ENCODE data around the gene TRPC3. TPM values are rescaled to one million over a fixed set of nuclear protein-coding genes. Genes with fewer than 3 reads are reported as not detected.

Gene TRPC3
- total and polyA plus RNA-seq, 4 donors, result 0.06 to 0.33 (median 0.09) TPM

DNA sequence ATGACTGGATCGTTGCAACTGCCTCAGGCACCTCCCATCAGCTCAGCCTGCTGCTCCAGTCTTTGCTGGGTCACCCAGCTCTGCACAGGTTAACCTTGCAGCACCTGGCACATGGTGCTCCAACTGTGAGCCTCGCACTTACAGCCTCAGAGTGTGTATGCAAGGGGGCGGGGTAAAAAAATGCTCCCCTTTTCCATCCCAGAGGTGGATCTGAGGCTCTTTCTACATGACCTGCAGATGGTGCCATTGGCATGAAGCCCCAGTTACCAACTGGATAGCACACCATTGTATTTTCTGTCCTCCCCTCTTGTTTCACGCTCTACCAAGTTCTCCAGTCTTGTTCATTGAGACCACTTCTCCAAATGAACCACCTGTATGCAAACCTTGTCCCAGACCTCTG lies 46.2 kb upstream of the TRPC3 start (continued):
- TF ChIP-seq RAD21 (IDR thresholded peaks at IDR 0.05) (no peak), YY1 (IDR thresholded peaks at IDR 0.05) (no peak), FOXA1 (IDR thresholded peaks at IDR 0.05) (no peak), EGR1 (IDR thresholded peaks at IDR 0.05; ENCODE audit: low read depth in 2 of 2) (no peak), NR2F2 (IDR thresholded peaks at IDR 0.05) (no peak)

DNA sequence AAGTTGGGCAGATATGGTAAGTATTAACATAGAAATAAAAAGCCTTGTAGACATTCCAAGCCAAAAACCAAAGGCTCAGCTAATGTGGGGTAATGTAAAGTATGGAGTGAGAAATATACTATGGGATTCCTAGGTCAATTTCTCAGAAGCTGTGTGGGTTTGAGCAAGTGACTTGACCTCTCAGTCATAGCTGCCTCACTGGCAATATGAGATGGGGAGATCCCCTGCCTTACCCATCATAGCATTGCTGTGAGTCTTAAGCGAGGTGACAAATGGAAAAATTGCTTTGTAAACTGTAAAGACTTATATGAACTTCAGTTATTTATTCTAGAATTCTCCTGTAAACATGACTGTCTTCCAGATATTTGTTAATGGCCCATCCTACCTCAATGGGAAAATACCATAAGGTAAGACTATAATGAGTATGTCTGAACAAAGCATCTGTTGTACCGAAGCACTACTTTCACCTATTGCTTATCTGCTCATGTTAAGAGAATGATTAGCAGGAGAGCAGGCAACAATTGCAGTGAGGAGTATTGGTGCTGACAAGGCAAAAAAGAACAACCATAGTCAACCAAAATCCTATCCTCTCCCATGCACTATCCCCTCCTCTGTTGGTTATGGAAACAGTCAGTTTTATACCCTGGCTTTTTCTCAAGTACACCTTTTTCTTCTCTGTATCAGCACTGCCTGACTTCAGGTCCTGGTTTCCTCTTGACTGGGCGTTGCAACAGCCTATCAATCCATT lies 44.1 kb upstream of the TRPC3 start:
- TF ChIP-seq HNF4G (IDR thresholded peaks at IDR 0.05) (no peak), JUND (IDR thresholded peaks at IDR 0.05) (no peak), RAD21 (IDR thresholded peaks at IDR 0.05) (no peak), SP1 (IDR thresholded peaks at IDR 0.05) (no peak), GABPA (IDR thresholded peaks at IDR 0.05 in 1 of 2, conservative IDR thresholded peaks at IDR 0.05 in 1 of 2) (no peak), NR2F2 (IDR thresholded peaks at IDR 0.05) (no peak), TAF1 (conservative IDR thresholded peaks at IDR 0.05) (no peak), FOXA2 (IDR thresholded peaks at IDR 0.05) (no peak)
- TF ChIP-seq, protein P1, sequence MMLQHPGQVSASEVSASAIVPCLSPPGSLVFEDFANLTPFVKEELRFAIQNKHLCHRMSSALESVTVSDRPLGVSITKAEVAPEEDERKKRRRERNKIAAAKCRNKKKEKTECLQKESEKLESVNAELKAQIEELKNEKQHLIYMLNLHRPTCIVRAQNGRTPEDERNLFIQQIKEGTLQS (IDR thresholded peaks at IDR 0.05), result no peak
- no peak for DNase-seq (ENCODE audit: low spot score)
- Histone ChIP-seq H3K36me3 (ENCODE audit: control insufficient read depth in 4 of 4, insufficient read depth in 3 of 4, low read depth in 1 of 4, low read length in 3 of 4) (no peaks in the 10 kb centered on the region), H3K27me3 (ENCODE audit: control insufficient read depth in 4 of 4, insufficient read depth in 4 of 4, low read length in 3 of 4) (peaks cover 0 to 14% (median 0%) of the 10 kb centered on the region in 4 donors), H3K9ac (ENCODE audit: low read depth in 1 of 2, low read length in 2 of 2) (no peak overlapping the region), H3K9me3 (ENCODE audit: control insufficient read depth in 4 of 4, low read length in 3 of 4) (no peaks in the 10 kb centered on the region), H3K4me1 (ENCODE audit: control insufficient read depth in 4 of 4, insufficient read depth in 4 of 4, low read length in 3 of 4) (no peaks in the 10 kb centered on the region), H3K4me3 (ENCODE audit: low read depth in 1 of 3, low read length in 3 of 3) (no peak overlapping the region), H3K27ac (ENCODE audit: low read depth in 1 of 2, low read length in 2 of 2) (no peak overlapping the region)
- 59% methylated on average over 3 of the region's 3 CpGs for WGBS

DNA sequence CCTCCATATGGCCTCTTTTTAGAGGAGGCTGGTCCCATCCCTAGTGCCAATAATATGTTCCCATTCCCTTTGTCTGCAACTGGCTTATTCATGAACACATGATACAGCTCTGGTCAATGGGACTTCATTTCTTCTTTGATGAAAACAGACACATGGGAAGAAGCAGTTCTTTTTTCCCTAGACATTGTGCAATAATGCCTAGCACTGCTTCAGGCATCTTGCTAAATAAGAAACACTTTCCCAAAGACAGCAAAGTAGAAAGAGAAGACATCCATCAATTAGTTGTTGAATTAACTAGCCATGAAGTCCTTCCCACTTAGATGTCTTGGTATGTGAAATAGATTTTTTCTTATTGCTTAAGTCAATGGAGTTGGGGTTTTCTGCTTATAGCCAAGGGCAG lies 40.1 kb upstream of the TRPC3 start:
- Histone ChIP-seq H3K9me3 (ENCODE audit: control insufficient read depth in 4 of 4, low read length in 3 of 4) (no peaks in the 10 kb centered on the region), H3K27me3 (ENCODE audit: control insufficient read depth in 4 of 4, insufficient read depth in 4 of 4, low read length in 3 of 4) (peaks cover 0 to 7% (median 0%) of the 10 kb centered on the region in 4 donors), H3K4me3 (ENCODE audit: low read depth in 1 of 3, low read length in 3 of 3) (no peak overlapping the region), H3K27ac (ENCODE audit: low read depth in 1 of 2, low read length in 2 of 2) (no peak overlapping the region), H3K9ac (ENCODE audit: low read depth in 1 of 2, low read length in 2 of 2) (no peak overlapping the region), H3K36me3 (ENCODE audit: control insufficient read depth in 4 of 4, insufficient read depth in 3 of 4, low read depth in 1 of 4, low read length in 3 of 4) (no peaks in the 10 kb centered on the region), H3K4me1 (ENCODE audit: control insufficient read depth in 4 of 4, insufficient read depth in 4 of 4, low read length in 3 of 4) (no peaks in the 10 kb centered on the region)
- TF ChIP-seq, protein P1 (IDR thresholded peaks at IDR 0.05), result no peak
- TF ChIP-seq, protein P2, sequence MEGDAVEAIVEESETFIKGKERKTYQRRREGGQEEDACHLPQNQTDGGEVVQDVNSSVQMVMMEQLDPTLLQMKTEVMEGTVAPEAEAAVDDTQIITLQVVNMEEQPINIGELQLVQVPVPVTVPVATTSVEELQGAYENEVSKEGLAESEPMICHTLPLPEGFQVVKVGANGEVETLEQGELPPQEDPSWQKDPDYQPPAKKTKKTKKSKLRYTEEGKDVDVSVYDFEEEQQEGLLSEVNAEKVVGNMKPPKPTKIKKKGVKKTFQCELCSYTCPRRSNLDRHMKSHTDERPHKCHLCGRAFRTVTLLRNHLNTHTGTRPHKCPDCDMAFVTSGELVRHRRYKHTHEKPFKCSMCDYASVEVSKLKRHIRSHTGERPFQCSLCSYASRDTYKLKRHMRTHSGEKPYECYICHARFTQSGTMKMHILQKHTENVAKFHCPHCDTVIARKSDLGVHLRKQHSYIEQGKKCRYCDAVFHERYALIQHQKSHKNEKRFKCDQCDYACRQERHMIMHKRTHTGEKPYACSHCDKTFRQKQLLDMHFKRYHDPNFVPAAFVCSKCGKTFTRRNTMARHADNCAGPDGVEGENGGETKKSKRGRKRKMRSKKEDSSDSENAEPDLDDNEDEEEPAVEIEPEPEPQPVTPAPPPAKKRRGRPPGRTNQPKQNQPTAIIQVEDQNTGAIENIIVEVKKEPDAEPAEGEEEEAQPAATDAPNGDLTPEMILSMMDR (IDR thresholded peaks at IDR 0.05; ENCODE audit: low read depth, low read length, missing input control), result no peak
- TF ChIP-seq TAF1 (conservative IDR thresholded peaks at IDR 0.05) (no peak), YY1 (IDR thresholded peaks at IDR 0.05) (no peak), HNF4A (conservative IDR thresholded peaks at IDR 0.05) (no peak), HNF4G (IDR thresholded peaks at IDR 0.05) (no peak), GABPA (IDR thresholded peaks at IDR 0.05 in 1 of 2, conservative IDR thresholded peaks at IDR 0.05 in 1 of 2) (no peak)
- TF ChIP-seq, protein P3, sequence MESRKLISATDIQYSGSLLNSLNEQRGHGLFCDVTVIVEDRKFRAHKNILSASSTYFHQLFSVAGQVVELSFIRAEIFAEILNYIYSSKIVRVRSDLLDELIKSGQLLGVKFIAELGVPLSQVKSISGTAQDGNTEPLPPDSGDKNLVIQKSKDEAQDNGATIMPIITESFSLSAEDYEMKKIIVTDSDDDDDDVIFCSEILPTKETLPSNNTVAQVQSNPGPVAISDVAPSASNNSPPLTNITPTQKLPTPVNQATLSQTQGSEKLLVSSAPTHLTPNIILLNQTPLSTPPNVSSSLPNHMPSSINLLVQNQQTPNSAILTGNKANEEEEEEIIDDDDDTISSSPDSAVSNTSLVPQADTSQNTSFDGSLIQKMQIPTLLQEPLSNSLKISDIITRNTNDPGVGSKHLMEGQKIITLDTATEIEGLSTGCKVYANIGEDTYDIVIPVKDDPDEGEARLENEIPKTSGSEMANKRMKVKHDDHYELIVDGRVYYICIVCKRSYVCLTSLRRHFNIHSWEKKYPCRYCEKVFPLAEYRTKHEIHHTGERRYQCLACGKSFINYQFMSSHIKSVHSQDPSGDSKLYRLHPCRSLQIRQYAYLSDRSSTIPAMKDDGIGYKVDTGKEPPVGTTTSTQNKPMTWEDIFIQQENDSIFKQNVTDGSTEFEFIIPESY (IDR thresholded peaks at IDR 0.05), result no peak
- no peak for DNase-seq (ENCODE audit: low spot score)

Measured in liver (tissue), 9 donors.